Measurements from ENCODE around the gene KCNA5. TPM values are rescaled to one million over a fixed set of nuclear protein-coding genes. Genes with fewer than 3 reads are reported as not detected.

The KCNA5 gene
- total and polyA plus RNA-seq, 7 experiments from 2014 or later: not detected

- DNase-seq (no peak), ATAC-seq (no peak)
- Mint-ChIP-seq H3K4me1 (peaks cover 0 to under 1% (median 0%) of the 10 kb centered on the region in 7 donors), H3K27me3 (peaks cover 44 to 55% (median 50%) of the 10 kb centered on the region in 5 donors), H3K36me3 (peaks cover 0 to 3% (median 0%) of the 10 kb centered on the region in 5 donors), H3K27ac (no peak overlapping the region), H3K4me3 (no peak overlapping the region), H3K9me3 (peaks cover 0 to 6% (median 0%) of the 10 kb centered on the region in 11 donors)
- intact Hi-C loops (cut with micrococcal nuclease): no loop called here
- POLR2A ChIA-PET: no interaction called here
- CTCF ChIA-PET: no interaction called here
- H3K4me1 ChIP-seq (ENCODE audit: control insufficient read depth in 2 of 2, insufficient read depth in 2 of 2, low read length in 2 of 2): no peaks in the 10 kb centered on the region
- H3K27me3 ChIP-seq (ENCODE audit: control insufficient read depth in 2 of 2, insufficient read depth in 2 of 2, low read length in 2 of 2): peaks cover 0 to 6% of the 10 kb centered on the region in 2 donors
- H3K9me3 ChIP-seq (ENCODE audit: control insufficient read depth in 2 of 3, low read length in 3 of 3): no peaks in the 10 kb centered on the region
- no peak overlapping the region for H3K4me3 ChIP-seq (ENCODE audit: low read length)
- no peaks in the 10 kb centered on the region for H3K36me3 ChIP-seq (ENCODE audit: control insufficient read depth in 2 of 3, insufficient read depth in 3 of 3, low read length in 3 of 3)
- H3K27ac ChIP-seq (ENCODE audit: low read depth, low read length): no peak overlapping the region
Measured at GRCh38 chr12:5039815-5040214, 3.9 kb upstream of the KCNA5 start.

GRCh38 chr12:5040368-5040767 lies 3.3 kb upstream of the KCNA5 start:
- no peak for DNase-seq
- Mint-ChIP-seq H3K4me3 (no peak overlapping the region), H3K36me3 (peaks cover 0 to 8% (median 0%) of the 10 kb centered on the region in 5 donors), H3K27me3 (peaks cover 49 to 61% (median 55%) of the 10 kb centered on the region in 5 donors), H3K9me3 (peaks cover 0 to 6% (median 0%) of the 10 kb centered on the region in 11 donors), H3K27ac (no peak overlapping the region), H3K4me1 (no peaks in the 10 kb centered on the region)
- H3K27ac ChIP-seq (ENCODE audit: low read depth, low read length): no peak overlapping the region
- H3K27me3 ChIP-seq (ENCODE audit: control insufficient read depth in 2 of 2, insufficient read depth in 2 of 2, low read length in 2 of 2): peaks cover 0 to 6% of the 10 kb centered on the region in 2 donors
- H3K4me1 ChIP-seq (ENCODE audit: control insufficient read depth in 2 of 2, insufficient read depth in 2 of 2, low read length in 2 of 2): no peaks in the 10 kb centered on the region
- H3K4me3 ChIP-seq (ENCODE audit: low read length): no peak overlapping the region
- no peaks in the 10 kb centered on the region for H3K36me3 ChIP-seq (ENCODE audit: control insufficient read depth in 2 of 3, insufficient read depth in 3 of 3, low read length in 3 of 3)
- H3K9me3 ChIP-seq (ENCODE audit: control insufficient read depth in 2 of 3, low read length in 3 of 3): no peaks in the 10 kb centered on the region
- ChIA-PET POLR2A (no interaction called here), CTCF (no interaction called here)
- ATAC-seq: no peak
- intact Hi-C loops (cut with micrococcal nuclease): no loop called here

GRCh38 chr12:5044420-5045295 lies 979 bp downstream of the KCNA5 start:
- peaks cover 0 to 10% (median 0%) of the 10 kb centered on the region in 5 donors for H3K36me3 Mint-ChIP-seq
- no peaks in the 10 kb centered on the region for H3K4me1 Mint-ChIP-seq
- POLR2A ChIA-PET: no interaction called here

GRCh38 chr12:5047094-5047493 lies 3.4 kb downstream of the KCNA5 start:
- Histone ChIP-seq H3K36me3 (ENCODE audit: control insufficient read depth in 2 of 3, insufficient read depth in 3 of 3, low read length in 3 of 3) (no peaks in the 10 kb centered on the region), H3K27ac (ENCODE audit: low read depth, low read length) (no peak overlapping the region), H3K27me3 (ENCODE audit: control insufficient read depth in 2 of 2, insufficient read depth in 2 of 2, low read length in 2 of 2) (peaks cover 0 to 3% of the 10 kb centered on the region in 2 donors), H3K4me1 (ENCODE audit: control insufficient read depth in 2 of 2, insufficient read depth in 2 of 2, low read length in 2 of 2) (no peaks in the 10 kb centered on the region), H3K4me3 (ENCODE audit: low read length) (no peak overlapping the region), H3K9me3 (ENCODE audit: control insufficient read depth in 2 of 3, low read length in 3 of 3) (no peaks in the 10 kb centered on the region)
- intact Hi-C loops (cut with micrococcal nuclease): no loop called here
- Mint-ChIP-seq H3K4me1 (peaks cover 0 to 7% (median 0%) of the 10 kb centered on the region in 7 donors), H3K27me3 (peaks cover 27 to 55% (median 34%) of the 10 kb centered on the region in 5 donors), H3K4me3 (no peak overlapping the region), H3K27ac (no peak overlapping the region), H3K36me3 (peaks cover 0 to 6% (median 0%) of the 10 kb centered on the region in 5 donors), H3K9me3 (peaks cover 0 to 4% (median 0%) of the 10 kb centered on the region in 11 donors)
- ChIA-PET CTCF (no interaction called here), POLR2A (no interaction called here)
- ATAC-seq (no peak), DNase-seq (no peak)

More at GRCh38 chr12:5044420-5045295, 979 bp downstream of the KCNA5 start:
- intact Hi-C loops (cut with micrococcal nuclease): no loop called here
- no peak overlapping the region for H3K27ac ChIP-seq (ENCODE audit: low read depth, low read length)
- no peak overlapping the region for H3K4me3 ChIP-seq (ENCODE audit: low read length)
- no peaks in the 10 kb centered on the region for H3K4me1 ChIP-seq (ENCODE audit: control insufficient read depth in 2 of 2, insufficient read depth in 2 of 2, low read length in 2 of 2)
- Mint-ChIP-seq H3K27ac (no peak overlapping the region), H3K27me3 (peaks cover 44 to 61% (median 51%) of the 10 kb centered on the region in 5 donors), H3K4me3 (no peak overlapping the region), H3K9me3 (peaks cover 0 to 4% (median 0%) of the 10 kb centered on the region in 11 donors)
- H3K9me3 ChIP-seq (ENCODE audit: control insufficient read depth in 2 of 3, low read length in 3 of 3): no peaks in the 10 kb centered on the region
- H3K36me3 ChIP-seq (ENCODE audit: control insufficient read depth in 2 of 3, insufficient read depth in 3 of 3, low read length in 3 of 3): no peaks in the 10 kb centered on the region
- CTCF ChIA-PET: no interaction called here
- DNase-seq (peak in 1 of 9 donors; percentile 0), ATAC-seq (no peak)
- peaks cover 0 to 3% of the 10 kb centered on the region in 2 donors for H3K27me3 ChIP-seq (ENCODE audit: control insufficient read depth in 2 of 2, insufficient read depth in 2 of 2, low read length in 2 of 2)

- H3K9me3 ChIP-seq (ENCODE audit: control insufficient read depth in 2 of 3, low read length in 3 of 3): no peaks in the 10 kb centered on the region
- peaks cover 0 to 7% (median 0%) of the 10 kb centered on the region in 7 donors for H3K4me1 Mint-ChIP-seq
- peaks cover 0 to 6% (median 0%) of the 10 kb centered on the region in 5 donors for H3K36me3 Mint-ChIP-seq
- H3K36me3 ChIP-seq (ENCODE audit: control insufficient read depth in 2 of 3, insufficient read depth in 3 of 3, low read length in 3 of 3): no peaks in the 10 kb centered on the region
- ChIA-PET CTCF (no interaction called here), POLR2A (no interaction called here)
- H3K4me3 Mint-ChIP-seq: no peak overlapping the region
- ATAC-seq: no peak
- DNase-seq: no peak
- H3K27me3 Mint-ChIP-seq: peaks cover 22 to 49% (median 28%) of the 10 kb centered on the region in 5 donors
- no peak overlapping the region for H3K27ac Mint-ChIP-seq
- intact Hi-C loops (cut with micrococcal nuclease): no loop called here
- H3K27ac ChIP-seq (ENCODE audit: low read depth, low read length): no peak overlapping the region
- no peaks in the 10 kb centered on the region for H3K4me1 ChIP-seq (ENCODE audit: control insufficient read depth in 2 of 2, insufficient read depth in 2 of 2, low read length in 2 of 2)
- H3K4me3 ChIP-seq (ENCODE audit: low read length): no peak overlapping the region
- no peaks in the 10 kb centered on the region for H3K27me3 ChIP-seq (ENCODE audit: control insufficient read depth in 2 of 2, insufficient read depth in 2 of 2, low read length in 2 of 2)
- H3K9me3 Mint-ChIP-seq: peaks cover 0 to 4% (median 0%) of the 10 kb centered on the region in 11 donors
Measured at GRCh38 chr12:5047729-5048128, 4.0 kb downstream of the KCNA5 start.

- no peaks in the 10 kb centered on the region for H3K4me1 ChIP-seq (ENCODE audit: control insufficient read depth in 2 of 2, insufficient read depth in 2 of 2, low read length in 2 of 2)
- Mint-ChIP-seq H3K4me3 (no peak overlapping the region), H3K4me1 (peaks cover 0 to 8% (median 0%) of the 10 kb centered on the region in 7 donors), H3K27me3 (peaks cover 15 to 41% (median 23%) of the 10 kb centered on the region in 5 donors), H3K27ac (no peak overlapping the region), H3K9me3 (peaks cover 0 to 1% (median 0%) of the 10 kb centered on the region in 11 donors), H3K36me3 (peaks cover 0 to under 1% (median 0%) of the 10 kb centered on the region in 5 donors)
- no peak for DNase-seq
- ATAC-seq: no peak
- intact Hi-C loops (cut with micrococcal nuclease): no loop called here
- CTCF ChIA-PET: no interaction called here
- no peak overlapping the region for H3K4me3 ChIP-seq (ENCODE audit: low read length)
- H3K27ac ChIP-seq (ENCODE audit: low read depth, low read length): no peak overlapping the region
- H3K27me3 ChIP-seq (ENCODE audit: control insufficient read depth in 2 of 2, insufficient read depth in 2 of 2, low read length in 2 of 2): no peaks in the 10 kb centered on the region
- no peaks in the 10 kb centered on the region for H3K36me3 ChIP-seq (ENCODE audit: control insufficient read depth in 2 of 3, insufficient read depth in 3 of 3, low read length in 3 of 3)
- no peaks in the 10 kb centered on the region for H3K9me3 ChIP-seq (ENCODE audit: control insufficient read depth in 2 of 3, low read length in 3 of 3)
- POLR2A ChIA-PET: no interaction called here
Measured at GRCh38 chr12:5050542-5050941, 6.9 kb downstream of the KCNA5 start.
